GM19043 (cell line): Measurements from ENCODE around the gene SMIM33.
"Not testable (repeated sequence)": the region's sequence is repeated elsewhere in the genome, so short reads cannot be mapped to it uniquely, and the experiment has no call there.

ENCODE experiments used
- ATAC-seq: cut with Tn5 transposase; IDR thresholded peaks from one replicate; pipeline ENCODE4 v1.9.1; 2021; ENCODE audit warnings: low read depth; ENCODE audit not compliant: unreplicated experiment

SMIM33 gene

GRCh38 chr5:139456776-139457175, 14.0 kb upstream of the SMIM33 start:
- no peak for ATAC-seq

DNA sequence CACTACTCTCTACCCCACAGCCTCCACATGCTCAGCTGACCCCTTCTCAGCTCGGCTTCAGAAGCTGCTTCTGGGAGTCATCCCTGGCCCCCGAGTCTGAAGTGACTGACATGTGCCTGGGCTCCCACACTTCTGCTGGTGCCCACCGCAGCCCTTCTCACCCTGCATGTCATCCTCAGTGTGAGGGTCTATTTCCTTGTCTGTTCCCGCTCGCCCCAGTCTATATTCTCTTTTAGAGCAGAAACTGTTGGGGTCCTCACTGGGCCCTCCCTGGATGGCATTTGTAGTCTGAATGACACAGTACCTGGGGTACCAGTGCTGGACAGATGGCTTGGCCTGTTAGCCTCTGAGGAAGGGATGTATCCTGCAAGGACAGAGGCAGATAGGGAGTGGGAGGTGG, 13.6 kb upstream of the SMIM33 start:
- ATAC-seq, result no peak

GRCh38 chr5:139457653-139458306, 13.0 kb upstream of the SMIM33 start:
- ATAC-seq, result no peak

DNA sequence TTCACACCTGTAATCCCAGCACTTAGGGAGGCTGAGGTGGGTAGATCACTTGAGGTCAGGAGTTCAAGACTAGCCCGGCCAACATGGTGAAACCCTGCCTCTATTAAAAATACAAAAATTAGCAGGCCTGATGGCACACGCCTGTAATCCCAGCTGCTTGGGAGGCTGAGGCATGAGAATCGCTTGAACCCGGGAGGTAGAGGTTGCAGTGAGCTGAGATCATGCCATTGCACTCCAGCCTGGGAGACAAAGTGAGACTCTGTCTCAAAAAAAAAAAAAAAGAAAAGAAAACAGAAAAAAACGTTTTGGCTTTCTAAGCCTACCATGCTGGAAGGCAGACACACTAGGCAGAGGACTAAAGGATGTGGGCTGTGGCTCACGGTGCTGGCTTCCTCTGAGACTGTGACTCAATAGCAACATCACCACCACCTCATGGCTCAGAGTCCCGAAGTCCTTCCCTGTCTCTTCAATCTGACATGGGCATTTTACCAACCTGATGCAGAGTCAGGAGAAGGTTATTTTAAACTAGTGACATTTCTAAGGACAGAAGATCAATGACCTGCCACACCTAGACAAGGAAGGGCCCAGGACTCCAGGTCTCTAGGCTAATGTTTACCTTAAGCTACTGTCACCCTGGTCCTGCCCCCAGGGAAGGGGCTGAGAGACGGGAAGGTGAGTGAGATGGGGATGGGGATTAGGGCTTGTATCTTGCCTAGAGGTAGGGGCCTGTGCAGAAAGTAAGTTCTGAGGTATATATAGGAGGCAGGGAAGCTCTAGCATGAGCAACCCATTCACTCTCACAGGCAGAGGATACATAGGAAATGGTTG, 12.0 kb upstream of the SMIM33 start:
- peak; percentile 40 for ATAC-seq

DNA sequence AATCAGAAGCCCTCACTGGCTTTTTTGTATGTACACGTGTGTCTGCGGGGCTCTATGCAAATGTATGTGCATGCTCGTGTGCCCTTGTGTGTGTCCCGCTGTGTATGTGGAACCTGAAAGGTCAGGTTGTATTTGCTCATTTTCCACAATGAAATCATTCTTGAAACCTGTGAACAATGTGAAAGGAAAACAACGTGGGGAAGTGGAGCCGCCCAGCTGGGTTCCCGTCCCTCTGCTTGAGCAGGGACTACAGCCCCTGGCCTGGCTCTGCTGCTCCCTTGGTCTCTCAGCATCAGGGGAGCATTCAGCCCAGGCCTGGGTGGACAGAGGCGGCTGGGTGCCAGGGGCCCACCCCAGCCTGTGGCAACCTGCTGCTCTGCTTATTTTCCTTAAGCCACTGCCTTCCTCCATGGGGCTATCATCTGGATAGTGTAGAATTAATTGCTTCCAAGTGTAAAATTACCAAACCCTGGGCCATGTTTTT, 11.3 kb upstream of the SMIM33 start:
- ATAC-seq, result no peak

DNA sequence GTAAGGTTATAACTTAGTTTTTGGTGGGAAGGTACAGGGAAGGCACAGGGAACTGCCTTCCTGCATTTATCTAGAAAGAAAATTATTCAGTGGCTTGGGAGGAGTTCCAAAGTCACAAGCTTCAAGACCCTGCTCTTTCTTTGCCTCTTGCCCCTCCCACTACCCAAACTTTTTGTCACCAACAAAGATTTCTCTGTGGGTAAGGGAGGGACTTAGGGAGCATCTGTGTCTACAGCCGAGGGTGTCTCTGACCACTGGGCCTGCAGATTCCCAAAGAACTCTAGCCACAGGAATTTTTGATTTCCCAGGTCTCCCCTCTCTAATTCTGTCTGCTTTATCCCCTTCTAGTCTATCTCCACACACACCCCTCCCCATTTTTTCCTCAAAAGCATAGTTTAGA, 10.3 kb upstream of the SMIM33 start:
- no peak for ATAC-seq

DNA sequence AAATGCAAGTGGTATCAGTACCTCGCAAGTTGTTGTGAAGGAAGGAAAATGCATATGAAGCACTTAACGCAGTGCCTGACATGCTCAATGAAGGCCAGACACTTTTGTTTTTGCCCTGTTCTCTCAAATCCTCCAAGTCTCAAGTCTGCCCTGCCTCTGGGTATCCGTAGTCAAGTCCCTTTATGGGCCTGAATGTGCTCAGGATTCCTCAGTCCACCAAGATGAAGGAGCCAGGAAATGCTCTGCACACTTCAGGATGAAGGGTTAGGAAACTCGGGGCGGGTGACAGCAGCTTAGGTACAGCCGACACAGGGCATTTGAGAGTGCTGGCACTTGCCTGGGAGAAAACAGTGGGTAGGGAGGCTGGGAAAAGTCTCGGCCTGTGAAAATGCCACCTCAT, 9.6 kb upstream of the SMIM33 start:
- no peak for ATAC-seq

DNA sequence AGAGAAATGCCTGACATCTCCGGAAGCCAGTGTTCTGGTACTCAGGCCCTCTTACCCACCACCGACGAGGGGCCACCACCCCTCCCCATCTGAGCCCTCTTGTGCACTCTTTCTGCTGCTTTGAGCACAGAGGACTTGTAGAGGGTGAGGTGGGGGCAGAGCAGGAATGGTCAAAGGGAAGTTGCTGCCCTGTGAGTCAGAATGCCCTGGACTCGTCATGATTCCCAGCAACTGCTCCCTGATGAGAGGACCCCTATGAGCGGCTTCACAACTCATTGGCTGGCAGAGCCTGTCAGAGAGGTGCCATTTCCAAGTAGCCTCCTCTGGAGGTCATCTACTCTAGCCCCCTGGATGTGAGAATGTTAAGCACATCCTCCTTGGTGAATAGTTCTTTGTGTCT, 9.1 kb upstream of the SMIM33 start:
- no peak for ATAC-seq

GRCh38 chr5:139462586-139463276, 8.1 kb upstream of the SMIM33 start, which contains the start of gene ECSCR:
Gene ECSCR, minus strand, starts transcription at chr5:139462743. Its CDS starts 73 bp downstream, at chr5:139462670.
- no peak for ATAC-seq

DNA sequence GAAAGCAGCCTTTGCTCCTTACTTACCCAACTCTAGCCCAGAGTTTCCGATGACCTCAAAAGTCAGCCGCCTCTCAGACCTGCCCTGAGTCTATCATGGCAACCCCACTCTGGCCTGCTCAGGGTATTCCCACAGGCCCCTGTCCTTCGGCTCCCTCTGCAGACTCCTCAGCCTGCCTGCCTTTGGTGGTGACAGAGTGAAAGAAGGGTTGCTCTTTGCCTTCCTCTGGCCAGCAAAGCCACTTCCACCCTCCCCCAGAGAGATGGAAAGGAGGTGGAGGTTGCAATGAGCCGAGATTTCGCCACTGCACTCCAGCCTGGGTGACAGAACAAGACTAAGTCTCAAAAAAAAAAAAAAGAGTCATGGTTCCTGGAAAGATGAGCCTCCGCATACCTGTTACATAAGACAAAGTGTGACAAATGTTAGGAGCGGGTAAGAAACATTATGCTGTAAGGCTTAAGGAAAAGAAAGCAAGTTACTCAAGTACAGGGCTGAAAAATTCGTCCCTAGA, 2.3 kb upstream of the SMIM33 start:
- ATAC-seq, result no peak

GRCh38 chr5:139472386-139473030, 1.7 kb downstream of the SMIM33 start:
- no peak for ATAC-seq

- ATAC-seq, result no peak
Measured at GRCh38 chr5:139473105-139473504, 2.3 kb downstream of the SMIM33 start.

- no peak for ATAC-seq
Measured at GRCh38 chr5:139473565-139473964, 2.8 kb downstream of the SMIM33 start.

DNA sequence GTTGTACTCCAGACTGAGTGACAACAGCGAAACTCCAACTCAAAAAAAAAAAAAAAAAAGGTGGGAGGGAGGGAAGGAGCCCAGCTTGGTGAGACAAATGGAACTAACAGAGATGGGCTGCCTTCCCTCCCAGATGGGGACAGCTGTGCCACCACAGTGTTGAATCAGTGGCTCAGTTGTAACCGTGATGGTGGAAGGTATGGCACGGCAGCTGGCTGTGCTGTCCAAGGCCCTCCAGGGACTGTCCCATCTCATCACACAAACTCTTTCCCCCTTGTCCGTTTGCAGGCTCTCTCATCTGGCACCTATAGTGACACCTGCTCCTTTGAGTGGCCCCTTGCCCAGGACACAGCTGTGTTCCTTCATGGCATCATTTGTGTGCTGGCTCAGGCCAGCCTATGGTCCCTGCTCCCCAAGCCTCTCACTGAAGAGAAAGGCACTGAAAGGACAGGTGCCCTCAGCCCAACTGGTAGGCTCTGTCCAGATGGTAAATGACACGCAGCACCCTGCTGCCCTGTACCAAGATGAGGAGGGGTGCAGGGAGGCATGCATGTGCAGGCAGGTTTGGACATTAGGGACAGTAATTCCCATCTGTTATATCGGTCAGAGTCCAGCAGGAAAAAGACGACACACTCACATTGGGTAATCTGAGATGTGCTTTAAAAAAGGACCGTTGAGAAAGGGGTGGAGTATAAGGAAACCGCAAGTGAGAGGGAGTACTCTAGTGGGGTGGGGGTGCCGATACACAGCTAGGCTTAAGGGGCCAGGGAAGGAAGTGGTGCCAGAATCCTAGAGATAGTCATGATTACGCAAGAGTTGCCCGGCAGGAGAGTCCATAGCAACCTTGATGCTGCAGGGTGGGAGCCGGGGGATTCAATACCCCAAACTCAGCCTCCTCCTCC, 4.3 kb downstream of the SMIM33 start:
- ATAC-seq, result no peak

DNA sequence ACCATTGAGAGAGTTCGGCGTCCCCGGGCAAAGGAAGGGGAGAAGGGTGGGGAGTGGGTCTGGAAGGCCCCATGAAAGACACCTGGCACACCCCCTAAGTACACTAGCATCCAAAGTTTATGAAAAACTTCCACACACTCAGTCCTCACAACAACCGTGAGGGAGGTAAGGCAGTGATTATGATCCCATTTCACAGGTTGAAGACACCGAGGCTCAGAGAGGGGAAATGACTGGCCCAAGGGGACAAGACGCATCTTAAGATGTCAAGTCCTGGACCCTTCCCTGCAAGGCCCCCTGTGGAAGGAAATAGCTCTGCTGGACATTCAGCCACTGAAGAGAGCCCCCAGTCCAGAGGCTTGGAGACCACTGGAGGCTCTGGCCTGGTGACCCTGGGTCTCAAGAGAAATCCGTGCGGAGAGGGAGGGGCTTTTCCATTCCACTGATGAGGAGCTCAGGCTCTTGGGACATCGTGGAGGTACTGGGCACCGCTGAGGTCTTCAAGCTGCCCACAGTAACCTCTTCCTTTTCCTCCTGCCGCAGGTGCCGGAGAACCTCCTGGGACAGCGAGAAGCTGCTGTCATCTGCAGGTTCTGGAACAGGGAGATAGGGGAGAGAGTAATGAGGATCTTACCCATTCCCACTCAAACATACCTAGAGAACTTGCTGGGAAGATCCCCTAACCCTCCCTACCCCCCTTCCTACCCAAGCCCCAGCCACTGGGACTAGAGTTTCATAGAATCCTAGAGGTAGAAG, 5.2 kb downstream of the SMIM33 start:
- ATAC-seq, result no peak

GRCh38 chr5:139478657-139479423, 8.0 kb downstream of the SMIM33 start:
- ATAC-seq, result not testable (repeated sequence)

DNA sequence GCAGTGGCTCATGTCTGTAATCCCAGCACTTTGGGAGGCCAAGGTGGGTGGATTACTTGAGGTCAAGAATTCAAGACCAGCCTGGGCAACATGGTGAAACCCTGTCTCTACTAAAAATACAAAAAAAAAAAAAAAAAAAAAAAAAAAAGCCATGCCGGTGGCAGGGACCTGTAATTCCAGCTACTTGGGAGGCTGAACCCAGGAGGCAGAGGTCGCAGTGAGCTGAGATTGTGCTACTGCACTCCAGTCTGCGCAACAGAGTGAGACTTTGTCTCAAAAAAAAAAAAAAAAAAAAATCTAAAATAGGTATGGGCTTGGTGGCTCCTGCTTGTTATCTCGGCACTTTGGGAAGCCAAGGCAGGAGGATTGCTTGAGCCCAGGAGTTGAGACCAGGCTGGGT, 8.9 kb downstream of the SMIM33 start:
- ATAC-seq, result not testable (repeated sequence)

GRCh38 chr5:139481122-139481533, 10.3 kb downstream of the SMIM33 start:
- ATAC-seq, result no peak
